Ascending aorta (tissue), 2 donors: ENCODE measurements around the gene MGLL. TPM values are rescaled to one million over a fixed set of nuclear protein-coding genes. Genes with fewer than 3 reads are reported as not detected.

Source experiments
- DNase-seq, 2 donors: peaks; one replicate each; pipeline ENCODE4 v3.0.0-alpha.2; 2019; ENCODE audit warnings: low spot score in 2 of 2
- H3K27ac ChIP-seq, 2 donors: fragments of 200-600 bp; sonication (generic); one replicate each; pipeline ENCODE4 v1.5.1; 2016 to 2017; ENCODE audit warnings: mild to moderate bottlenecking in 1 of 2
- H3K27me3 ChIP-seq: fragments of 200-600 bp; sonication (generic); one replicate; pipeline ENCODE4 v1.5.1; 2017
- H3K36me3 ChIP-seq, 2 donors: fragments of 200-600 bp; sonication (generic); one replicate each; pipeline ENCODE4 v1.5.1; 2016
- H3K4me1 ChIP-seq, 2 donors: fragments of 200-600 bp; sonication (generic); one replicate each; pipeline ENCODE4 v1.5.1; 2016 to 2017; ENCODE audit warnings: mild to moderate bottlenecking in 1 of 2
- H3K4me3 ChIP-seq, 2 donors: fragments of 200-600 bp; sonication (generic); one replicate each; pipeline ENCODE4 v1.5.1; 2016 to 2017; ENCODE audit warnings: mild to moderate bottlenecking in 1 of 2
- H3K9me3 ChIP-seq, 2 donors: fragments of 200-600 bp; sonication (generic); one replicate each; pipeline ENCODE4 v1.5.1; 2016
- CTCF ChIP-seq, 3 experiments: fragments of 200-600 bp in 2 of 3; fragments of 450-650 bp in 1 of 3; sonication (generic) in 2 of 3; IDR thresholded peaks; one replicate each; pipeline ENCODE4 v1.5.1; 2016 to 2019; ENCODE audit warnings: antibody characterized with exemption in 3 of 3, mild to moderate bottlenecking in 1 of 3, moderate library complexity in 1 of 3
- intact Hi-C: fragments of 100-400 bp; cut with DNase I; formaldehyde crosslinking; loops from one replicate; pipeline ENCODE4 v1.15.1; 2023
- total RNA-seq: library from RNA; depleted of rRNA; stranded (reverse); fragments of >200 nt; gene quantifications from one replicate; pipeline ENCODE4 v1.1.0, GENCODE V29; 2016

The MGLL gene
- total RNA-seq, 1 donor from 2014 or later: 101 TPM

DNA sequence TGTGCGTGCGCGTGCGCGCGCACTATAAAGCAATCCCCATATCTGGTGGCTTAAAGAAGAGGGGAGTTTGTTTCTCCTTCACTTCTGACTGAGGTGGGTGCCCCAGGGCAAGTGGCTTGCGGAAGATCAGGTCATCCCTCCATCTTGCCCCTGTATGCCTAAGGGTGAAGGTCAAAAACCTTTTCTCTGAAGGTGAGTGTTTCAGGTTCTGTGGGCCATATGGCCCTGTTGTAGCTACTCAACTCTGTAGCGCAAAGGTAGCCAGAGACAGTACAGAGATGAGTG is 144.1 kb downstream of the MGLL start:
- no peak for TF ChIP-seq CTCF (IDR thresholded peaks at IDR 0.05)
- no peak overlapping the region for H3K27ac ChIP-seq
- H3K4me1 ChIP-seq: peaks cover 4 to 11% of the 10 kb centered on the region in 2 donors
- H3K36me3 ChIP-seq: peaks cover 38 to 54% of the 10 kb centered on the region in 2 donors
- no peak overlapping the region for H3K4me3 ChIP-seq
- intact Hi-C loops: no loop called here
- H3K9me3 ChIP-seq: no peaks in the 10 kb centered on the region
- no peaks in the 10 kb centered on the region for H3K27me3 ChIP-seq
- no peak for DNase-seq

DNA sequence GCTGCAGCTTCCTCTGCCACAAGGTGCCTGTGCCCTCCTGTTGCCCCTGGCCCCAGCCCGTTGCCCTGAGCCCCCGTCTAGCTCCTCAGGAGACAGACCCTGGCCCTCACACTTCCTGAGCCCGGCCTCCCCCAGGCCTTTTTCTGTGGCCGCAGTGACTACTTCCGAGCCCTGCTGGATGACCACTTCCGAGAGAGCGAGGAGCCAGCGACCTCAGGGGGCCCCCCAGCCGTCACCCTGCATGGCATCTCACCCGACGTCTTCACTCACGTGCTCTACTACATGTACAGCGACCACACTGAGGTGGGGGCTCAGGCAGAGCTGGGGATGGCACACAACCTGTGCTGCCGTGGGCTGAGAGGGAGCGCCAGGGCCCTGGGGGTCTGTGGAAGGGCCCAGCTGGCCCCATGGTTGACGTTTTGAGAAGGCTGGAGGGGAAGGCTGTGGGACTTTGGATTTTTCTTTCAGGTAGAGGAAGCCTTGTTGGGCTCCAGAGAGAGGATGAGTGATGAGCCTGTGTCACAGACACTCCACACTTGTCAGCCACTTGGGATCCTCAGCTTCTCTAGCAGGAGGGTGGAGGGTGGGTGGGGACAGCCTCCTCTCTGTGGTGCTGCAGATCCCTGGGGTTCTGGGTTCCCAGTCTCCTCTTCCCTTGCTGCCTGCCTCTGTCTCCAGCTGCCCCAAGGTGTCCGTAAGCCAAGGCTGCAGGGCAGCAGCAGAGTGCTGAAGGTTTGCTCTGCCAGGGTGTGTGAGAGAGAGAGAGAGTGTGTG is 144.6 kb downstream of the MGLL start:
- H3K4me1 ChIP-seq: peaks cover 4 to 11% of the 10 kb centered on the region in 2 donors
- intact Hi-C loops: no loop called here
- H3K36me3 ChIP-seq: peaks cover 38 to 54% of the 10 kb centered on the region in 2 donors
- TF ChIP-seq CTCF (IDR thresholded peaks at IDR 0.05): no peak
- H3K27ac ChIP-seq: no peak overlapping the region
- DNase-seq: peak in 1 of 2 donors; percentile 50
- H3K4me3 ChIP-seq: no peak overlapping the region
- H3K9me3 ChIP-seq: no peaks in the 10 kb centered on the region
- H3K27me3 ChIP-seq: no peaks in the 10 kb centered on the region

- TF ChIP-seq CTCF (IDR thresholded peaks at IDR 0.05): no peak
- H3K4me3 ChIP-seq: no peak overlapping the region
- H3K36me3 ChIP-seq: peaks cover 38 to 54% of the 10 kb centered on the region in 2 donors
- intact Hi-C loops: no loop called here
- peaks cover 7 to 11% of the 10 kb centered on the region in 2 donors for H3K4me1 ChIP-seq
- H3K9me3 ChIP-seq: no peaks in the 10 kb centered on the region
- no peak overlapping the region for H3K27ac ChIP-seq
- peak in 1 of 2 donors; percentile 54 for DNase-seq
- no peaks in the 10 kb centered on the region for H3K27me3 ChIP-seq
Measured at GRCh38 chr3:127676921-127677351, 145.4 kb downstream of the MGLL start.

- Histone ChIP-seq H3K9me3 (no peaks in the 10 kb centered on the region), H3K27me3 (no peaks in the 10 kb centered on the region), H3K4me3 (no peak overlapping the region), H3K27ac (peak overlapping the region in 1 of 2 donors; percentile 19), H3K36me3 (peaks cover 38 to 54% of the 10 kb centered on the region in 2 donors), H3K4me1 (peaks cover 11 to 14% of the 10 kb centered on the region in 2 donors)
- peak in 1 of 2 donors; percentile 54 for DNase-seq
- intact Hi-C loops: no loop called here
- no peak for TF ChIP-seq CTCF (IDR thresholded peaks at IDR 0.05)
Measured at GRCh38 chr3:127676456-127676855, 145.9 kb downstream of the MGLL start.

DNA sequence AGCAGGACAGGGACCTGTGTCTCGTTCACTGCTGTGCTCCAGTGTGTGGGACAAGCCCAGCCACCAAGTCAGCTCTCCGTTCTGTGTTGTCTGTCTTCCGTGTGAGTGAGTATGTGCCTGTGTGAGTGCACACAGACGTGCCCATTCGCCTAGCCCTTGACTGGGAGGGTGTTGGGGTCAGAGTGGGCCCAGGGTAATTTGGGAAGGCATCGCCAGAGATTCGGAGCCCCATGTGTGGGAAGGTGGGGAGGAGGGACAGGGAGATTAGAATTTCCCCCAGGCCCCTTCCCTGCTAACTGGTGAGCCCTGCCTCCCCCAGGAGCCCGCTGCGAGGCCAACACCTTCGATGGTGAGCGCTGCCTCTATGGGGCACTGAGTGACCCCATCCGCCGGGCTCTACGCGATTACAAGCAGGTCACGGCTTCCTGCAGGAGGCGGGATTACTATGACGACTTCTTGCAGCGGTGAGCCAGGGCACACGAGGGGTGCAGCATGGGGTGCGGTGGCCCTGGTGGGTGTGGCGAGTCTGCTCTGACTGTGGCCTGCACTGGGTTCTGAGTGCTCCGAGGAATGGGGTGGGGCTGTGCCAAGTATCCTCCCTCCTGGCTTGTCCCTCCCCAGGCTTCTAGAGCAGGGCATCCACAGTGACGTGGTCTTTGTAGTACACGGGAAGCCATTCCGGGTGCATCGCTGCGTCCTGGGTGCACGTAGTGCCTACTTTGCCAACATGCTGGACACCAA is 146.5 kb downstream of the MGLL start:
- no peak overlapping the region for H3K4me3 ChIP-seq
- no peaks in the 10 kb centered on the region for H3K9me3 ChIP-seq
- H3K36me3 ChIP-seq: peaks cover 38 to 53% of the 10 kb centered on the region in 2 donors
- peak overlapping the region in 1 of 2 donors; percentile 19 for H3K27ac ChIP-seq
- peaks cover 13 to 16% of the 10 kb centered on the region in 2 donors for H3K4me1 ChIP-seq
- DNase-seq: peak in 1 of 2 donors; percentile 59
- no peaks in the 10 kb centered on the region for H3K27me3 ChIP-seq
- TF ChIP-seq CTCF (IDR thresholded peaks at IDR 0.05): no peak
- intact Hi-C loops: no loop called here
